GM21786 (cell line): ENCODE data around the gene FARSA.
"Not testable (repeated sequence)": the region's sequence is repeated elsewhere in the genome, so short reads cannot be mapped to it uniquely, and the experiment has no call there.

Experiments
- ATAC-seq: cut with Tn5 transposase; IDR thresholded peaks from one replicate; pipeline ENCODE4 v1.9.1; 2021; ENCODE audit not compliant: unreplicated experiment

The FARSA gene

GRCh38 chr19:12891553-12892021, 41.9 kb downstream of the FARSA start:
- ATAC-seq, result no peak

DNA sequence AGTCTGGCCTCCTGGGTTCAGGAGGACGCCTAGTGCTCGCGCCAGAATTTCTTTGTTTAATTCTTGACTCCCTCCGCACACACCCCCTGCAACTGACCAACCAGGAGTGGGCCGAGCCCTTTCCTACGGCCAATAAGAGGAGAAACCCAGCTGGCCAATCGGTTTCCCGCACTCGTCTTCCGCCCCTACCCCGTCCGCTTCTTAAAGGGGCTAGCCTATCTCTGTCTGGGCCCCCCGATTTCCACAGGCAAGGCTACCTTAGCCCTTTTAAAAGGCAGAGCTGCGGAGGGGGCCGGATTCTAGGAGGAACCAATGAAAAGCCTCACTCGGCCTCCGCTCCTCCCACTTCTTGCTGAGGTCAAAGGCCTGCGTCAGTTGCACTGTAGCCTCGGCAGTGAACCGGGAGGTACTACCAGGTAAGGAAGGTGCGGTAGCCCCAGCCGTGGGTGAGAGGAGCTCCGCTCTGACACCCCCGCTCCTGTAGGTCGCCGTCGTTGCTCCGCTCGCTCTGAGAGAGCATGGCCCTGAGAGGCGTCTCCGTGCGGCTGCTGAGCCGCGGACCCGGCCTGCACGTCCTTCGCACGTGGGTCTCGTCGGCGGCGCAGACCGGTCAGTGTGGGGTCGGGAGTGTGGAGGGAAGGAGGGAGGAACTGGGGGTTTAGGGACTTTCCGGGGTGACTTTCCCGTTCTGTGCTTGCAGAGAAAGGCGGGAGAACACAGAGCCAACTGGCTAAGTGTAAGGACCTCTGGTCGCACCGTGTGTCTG, 42.5 kb downstream of the FARSA start, which contains the start of gene GCDH:
TSS of gene GCDH (plus strand) at position 374 of the 766 bp plus-strand sequence. CDS start at position 519, 145 bp downstream.
- ATAC-seq, result peak; percentile 95

GRCh38 chr19:12890299-12890786, 43.2 kb downstream of the FARSA start:
- ATAC-seq, result not testable (repeated sequence)

DNA sequence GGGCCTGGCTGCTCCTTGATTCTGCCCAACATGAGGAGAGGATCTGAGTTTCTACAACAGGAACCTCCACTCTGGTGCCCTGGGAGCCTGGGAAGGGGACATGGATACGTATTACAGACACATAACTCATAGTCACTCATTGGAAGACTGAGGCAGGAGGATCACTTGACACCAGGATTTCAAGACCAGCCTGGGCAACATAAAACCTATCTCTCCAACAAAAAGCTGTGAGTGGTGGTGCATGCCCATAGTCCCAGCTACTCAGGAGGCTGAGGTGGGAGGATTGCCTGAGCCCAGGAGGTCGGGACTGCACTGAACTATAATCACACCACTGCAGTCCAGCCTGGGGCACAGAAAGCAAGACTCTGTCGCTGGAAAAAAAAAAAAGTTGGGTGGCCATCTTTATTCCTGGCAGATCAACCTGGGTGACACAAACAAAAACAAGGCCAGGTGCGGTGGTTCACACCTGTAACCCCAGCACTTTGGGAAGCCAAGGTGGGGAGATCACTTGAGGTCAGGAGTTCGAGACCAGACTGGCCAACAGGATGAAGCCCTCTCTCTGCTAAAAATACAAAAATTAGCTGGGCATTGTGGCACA, 45.4 kb downstream of the FARSA start:
- ATAC-seq, result no peak

- no peak for ATAC-seq
Measured at GRCh38 chr19:12886969-12887747, 46.4 kb downstream of the FARSA start, which contains the start of gene KLF1. TSS of gene KLF1 (minus strand) at chr19:12887201. CDS start at chr19:12887140, 61 bp downstream.

GRCh38 chr19:12886651-12886968, 46.9 kb downstream of the FARSA start:
- no peak for ATAC-seq

GRCh38 chr19:12885749-12886650, 47.5 kb downstream of the FARSA start:
- no peak for ATAC-seq

DNA sequence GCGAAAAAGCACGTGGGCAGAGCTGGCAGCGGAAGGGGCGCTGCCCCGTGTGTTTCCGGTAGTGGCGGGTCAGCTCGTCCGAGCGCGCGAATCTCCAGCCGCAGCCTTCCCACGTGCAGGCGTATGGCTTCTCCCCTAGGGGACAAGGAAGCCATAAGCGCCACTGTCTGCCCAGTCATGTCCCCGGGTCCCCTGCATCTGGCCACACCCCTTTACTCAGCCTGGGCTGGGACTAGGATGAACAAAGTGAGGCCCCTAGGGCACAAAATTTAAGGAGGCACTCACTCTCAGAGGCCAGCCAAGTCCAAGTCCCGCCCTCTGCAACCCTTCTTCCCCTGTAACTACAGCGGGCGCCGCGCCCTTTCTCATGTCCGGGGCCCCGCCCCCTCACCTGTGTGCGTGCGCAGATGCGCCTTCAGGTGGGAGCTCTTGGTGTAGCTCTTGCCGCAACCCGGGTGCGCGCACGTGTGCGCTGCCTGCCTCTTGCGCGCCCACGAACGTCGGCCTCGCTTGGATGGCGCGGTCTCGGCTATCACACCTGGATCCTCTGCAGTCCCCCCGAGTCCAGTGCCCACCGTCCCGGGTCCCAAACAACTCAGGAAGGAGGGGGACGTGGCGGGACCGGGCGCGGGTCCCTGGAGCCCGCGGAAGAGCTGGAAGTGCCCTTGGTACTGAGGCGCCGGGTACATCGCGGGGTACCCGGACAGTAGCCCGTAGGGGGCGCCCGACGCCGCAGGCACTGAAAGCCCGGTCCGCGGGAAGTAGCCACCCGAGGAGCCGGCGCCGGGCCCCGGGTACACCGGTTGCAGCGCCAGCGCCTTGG, 48.4 kb downstream of the FARSA start:
- no peak for ATAC-seq

DNA sequence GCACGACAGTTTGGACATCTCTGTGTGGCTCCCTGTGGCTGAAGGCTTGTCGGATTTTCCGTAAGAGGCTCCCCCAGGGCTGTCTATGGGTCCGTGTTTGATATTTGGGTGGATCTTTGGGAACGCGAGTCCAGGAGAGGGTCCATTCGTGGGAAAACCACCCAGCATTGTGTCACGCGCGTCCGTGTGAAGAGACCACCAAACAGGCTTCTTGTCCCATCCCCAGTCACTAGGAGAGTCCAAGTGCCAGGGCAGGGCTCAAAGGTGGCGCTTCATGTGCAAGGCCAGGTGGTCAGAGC, 48.9 kb downstream of the FARSA start:
- no peak for ATAC-seq

DNA sequence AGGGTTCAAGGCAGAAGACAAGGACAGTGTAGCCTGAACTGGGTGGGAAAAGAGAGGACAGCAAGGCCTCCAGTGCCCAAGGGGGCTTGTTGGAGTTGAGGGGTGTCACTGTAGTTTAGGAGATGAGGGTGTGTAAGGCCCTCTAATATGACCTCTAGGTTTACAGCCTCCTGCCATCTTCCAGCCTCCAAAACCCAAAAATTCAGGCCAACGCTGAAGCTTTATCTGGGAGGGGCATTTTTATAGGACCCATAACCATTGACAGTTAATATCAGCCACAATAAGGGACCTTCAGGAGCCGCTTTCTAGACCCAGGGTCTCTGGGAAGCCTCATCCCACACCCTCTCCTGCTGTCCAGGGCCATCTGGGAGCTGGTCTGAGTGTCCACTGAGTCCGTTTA, 49.3 kb downstream of the FARSA start:
- no peak for ATAC-seq

GRCh38 chr19:12882589-12882988, 50.9 kb downstream of the FARSA start:
- no peak for ATAC-seq

DNA sequence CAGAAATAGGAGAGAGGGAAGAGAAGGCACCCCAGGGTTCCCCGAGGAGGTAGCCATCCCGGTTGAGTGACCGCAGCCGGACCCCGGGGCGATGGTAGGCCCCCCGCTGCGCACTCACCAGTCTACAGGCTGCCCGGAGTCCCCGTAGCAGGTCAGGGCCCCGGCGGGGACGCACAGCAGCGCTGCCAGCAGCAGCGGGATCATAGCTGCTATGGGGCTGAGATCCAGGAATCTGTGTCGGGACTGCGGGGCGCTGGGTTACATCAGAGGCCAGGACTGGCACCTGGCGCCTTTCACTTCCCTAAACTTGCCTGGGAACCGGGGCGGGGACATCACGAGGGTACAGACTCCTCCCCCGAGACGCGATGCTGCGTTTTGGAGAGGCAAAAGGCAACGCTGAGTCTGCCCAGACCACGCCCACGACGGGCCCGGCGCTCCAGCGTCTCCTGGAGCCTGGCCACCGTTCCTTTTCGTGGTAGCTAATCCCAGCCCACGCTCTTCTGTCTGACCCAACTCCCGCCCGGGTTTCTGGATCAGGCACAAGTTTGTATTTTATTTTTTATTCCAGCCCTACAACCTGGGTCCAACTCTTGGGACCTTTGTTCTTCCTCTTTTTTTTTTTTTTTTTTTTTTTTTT, 52.2 kb downstream of the FARSA start, which contains the start of gene DNASE2:
TSS of gene DNASE2 (minus strand) at position 278 of the 637 bp plus-strand sequence. CDS start at position 204, 74 bp downstream.
- peak; percentile 70 for ATAC-seq

DNA sequence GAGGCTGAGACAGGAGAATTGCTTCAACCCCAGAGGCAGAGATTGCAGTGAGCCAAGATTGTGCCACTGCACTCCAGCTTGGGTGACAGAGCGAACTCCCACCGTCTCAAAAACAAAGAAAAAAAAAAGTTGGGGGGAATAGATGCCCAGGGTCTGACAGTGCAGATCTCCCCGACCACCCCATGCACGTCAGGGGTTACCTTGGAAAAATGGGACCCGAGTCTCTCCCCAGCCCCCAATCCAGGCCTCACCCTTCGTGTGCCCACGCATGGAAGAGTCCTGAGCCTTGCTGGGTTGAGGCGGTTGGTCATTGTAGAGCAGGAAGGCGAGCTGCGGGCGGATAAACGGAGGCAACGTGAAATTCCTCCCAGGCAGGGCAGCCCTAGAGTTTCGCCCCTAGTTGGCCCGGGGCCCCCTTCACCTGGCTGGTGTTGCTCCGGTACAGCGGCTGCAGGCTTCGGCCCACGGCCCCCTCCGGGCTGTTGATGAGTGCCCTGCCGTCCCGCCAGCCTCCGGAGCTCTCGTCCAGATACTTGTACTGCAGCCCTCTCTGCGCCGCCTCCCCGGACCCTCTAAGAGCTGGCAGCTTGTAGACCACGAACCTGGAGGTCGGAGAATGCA, 52.9 kb downstream of the FARSA start:
- peak; percentile 30 for ATAC-seq

DNA sequence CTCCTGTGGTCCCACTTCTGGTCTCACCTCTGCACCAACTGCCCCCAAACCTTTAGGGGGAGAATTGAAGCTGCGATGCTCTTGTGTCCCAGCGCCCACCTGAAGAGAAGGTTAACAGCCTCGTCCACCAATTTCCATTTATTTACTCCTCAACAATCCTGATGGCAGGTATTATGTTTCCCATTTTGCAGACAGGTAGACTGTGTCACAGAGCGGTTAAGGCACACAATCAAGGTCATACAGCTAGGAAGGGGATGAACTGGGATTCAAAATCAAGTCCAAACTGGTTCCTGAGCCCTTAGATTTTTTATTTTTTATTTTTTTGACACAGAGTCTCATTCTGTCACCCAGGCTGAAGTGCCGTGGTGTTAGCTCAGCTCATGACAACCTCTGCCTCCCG, 58.4 kb downstream of the FARSA start:
- ATAC-seq, result no peak

DNA sequence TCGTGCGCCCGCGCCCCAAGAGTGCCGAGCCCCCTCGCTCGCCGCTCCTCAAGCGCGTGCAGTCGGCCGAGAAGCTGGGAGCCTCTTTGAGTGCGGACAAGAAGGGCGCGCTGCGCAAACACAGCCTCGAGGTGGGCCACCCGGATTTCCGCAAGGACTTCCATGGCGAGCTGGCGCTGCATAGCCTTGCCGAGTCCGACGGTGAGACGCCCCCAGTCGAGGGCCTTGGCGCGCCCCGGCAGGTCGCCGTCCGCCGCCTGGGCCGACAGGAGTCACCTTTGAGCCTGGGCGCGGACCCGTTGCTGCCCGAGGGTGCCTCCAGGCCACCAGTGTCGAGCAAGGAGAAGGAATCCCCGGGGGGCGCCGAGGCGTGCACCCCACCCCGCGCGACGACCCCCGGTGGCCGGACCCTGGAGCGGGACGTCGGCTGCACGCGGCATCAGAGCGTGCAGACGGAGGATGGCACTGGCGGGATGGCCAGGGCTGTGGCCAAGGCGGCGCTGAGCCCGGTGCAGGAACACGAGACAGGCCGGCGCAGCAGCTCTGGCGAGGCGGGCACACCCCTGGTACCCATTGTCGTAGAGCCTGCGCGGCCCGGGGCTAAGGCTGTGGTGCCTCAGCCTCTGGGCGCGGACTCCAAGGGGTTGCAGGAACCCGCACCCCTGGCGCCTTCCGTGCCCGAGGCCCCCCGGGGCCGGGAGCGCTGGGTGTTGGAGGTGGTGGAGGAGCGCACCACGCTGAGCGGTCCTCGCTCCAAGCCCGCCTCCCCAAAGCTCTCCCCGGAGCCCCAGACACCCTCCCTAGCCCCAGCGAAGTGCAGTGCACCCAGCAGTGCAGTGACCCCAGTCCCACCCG, 59.4 kb downstream of the FARSA start:
- no peak for ATAC-seq

DNA sequence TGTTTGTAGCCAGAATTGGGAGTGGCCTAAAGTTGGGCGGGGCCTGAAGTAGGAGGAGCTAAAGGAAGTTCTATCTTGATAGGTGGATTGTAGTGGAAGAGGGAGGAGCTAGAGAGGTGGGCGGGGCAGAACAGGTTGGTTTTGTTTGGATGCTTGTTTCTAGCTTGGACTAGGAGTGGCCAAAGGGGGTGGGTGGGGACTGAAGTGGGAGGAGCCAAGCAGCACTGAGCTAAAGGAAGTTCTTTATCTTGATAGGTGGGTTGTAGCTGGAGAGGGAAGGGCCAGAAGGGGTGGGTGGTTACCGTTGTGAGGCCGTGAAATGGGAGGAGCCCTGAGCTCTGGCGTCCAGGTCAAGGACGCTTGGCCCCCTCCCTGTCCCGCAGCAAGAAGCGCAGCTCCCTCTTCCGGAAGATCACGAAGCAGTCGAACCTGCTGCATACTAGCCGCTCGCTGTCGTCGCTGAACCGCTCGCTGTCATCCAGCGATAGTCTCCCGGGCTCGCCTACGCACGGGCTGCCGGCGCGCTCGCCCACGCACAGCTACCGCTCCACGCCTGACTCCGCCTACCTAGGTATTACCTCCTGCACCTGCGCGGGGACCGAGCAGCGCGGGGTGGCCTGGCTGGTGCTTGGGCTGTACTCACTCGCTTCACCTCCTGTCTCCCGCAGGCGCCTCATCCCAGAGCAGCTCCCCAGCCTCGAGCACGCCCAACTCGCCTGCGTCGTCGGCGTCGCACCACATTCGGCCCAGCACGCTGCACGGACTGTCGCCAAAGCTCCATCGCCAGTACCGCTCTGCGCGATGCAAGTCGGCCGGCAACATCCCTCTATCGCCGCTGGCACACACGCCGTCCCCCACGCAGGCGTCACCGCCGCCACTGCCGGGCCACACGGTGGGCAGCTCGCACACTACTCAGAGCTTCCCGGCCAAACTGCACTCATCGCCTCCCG, 60.3 kb downstream of the FARSA start:
- ATAC-seq, result no peak
